B cell (primary cell): Measurements from ENCODE around the gene CAV1.

Source experiments
- EZH2 ChIP-seq: IDR thresholded peaks from 2 replicates; pipeline ENCODE4 v1.6.1; 2012; ENCODE audit warnings: borderline replicate concordance, low read depth, mild to moderate bottlenecking, moderate library complexity, low read length; ENCODE audit not compliant: insufficient read depth, poor library complexity, severe bottlenecking
- TF ChIP-seq, protein P1 (sequence below): fragments of 200-600 bp; IDR thresholded peaks from one replicate; pipeline ENCODE4 v1.8.0; 2022; ENCODE audit warnings: antibody characterized with exemption, mild to moderate bottlenecking

DNA sequence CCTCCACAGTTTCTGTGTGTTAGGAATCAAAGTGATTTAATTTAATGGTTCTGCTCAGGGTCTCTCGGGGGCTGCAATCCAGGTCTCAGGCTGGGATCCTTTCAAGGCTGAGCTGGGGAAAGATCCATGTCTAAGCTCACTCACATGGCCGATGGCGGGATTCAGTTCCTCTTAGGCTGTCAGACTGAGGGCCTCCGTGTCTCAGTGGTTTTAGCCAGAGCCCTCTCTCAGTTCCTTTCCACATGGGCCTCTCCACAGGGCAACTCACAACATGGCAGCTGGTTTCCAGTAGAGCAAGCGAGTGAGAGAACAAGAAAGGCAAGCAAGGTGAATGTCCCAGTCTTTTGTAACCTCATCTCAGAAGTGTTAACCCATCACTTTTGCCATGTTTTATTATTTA lies 26.9 kb downstream of the CAV1 start:
- TF ChIP-seq, protein P1, sequence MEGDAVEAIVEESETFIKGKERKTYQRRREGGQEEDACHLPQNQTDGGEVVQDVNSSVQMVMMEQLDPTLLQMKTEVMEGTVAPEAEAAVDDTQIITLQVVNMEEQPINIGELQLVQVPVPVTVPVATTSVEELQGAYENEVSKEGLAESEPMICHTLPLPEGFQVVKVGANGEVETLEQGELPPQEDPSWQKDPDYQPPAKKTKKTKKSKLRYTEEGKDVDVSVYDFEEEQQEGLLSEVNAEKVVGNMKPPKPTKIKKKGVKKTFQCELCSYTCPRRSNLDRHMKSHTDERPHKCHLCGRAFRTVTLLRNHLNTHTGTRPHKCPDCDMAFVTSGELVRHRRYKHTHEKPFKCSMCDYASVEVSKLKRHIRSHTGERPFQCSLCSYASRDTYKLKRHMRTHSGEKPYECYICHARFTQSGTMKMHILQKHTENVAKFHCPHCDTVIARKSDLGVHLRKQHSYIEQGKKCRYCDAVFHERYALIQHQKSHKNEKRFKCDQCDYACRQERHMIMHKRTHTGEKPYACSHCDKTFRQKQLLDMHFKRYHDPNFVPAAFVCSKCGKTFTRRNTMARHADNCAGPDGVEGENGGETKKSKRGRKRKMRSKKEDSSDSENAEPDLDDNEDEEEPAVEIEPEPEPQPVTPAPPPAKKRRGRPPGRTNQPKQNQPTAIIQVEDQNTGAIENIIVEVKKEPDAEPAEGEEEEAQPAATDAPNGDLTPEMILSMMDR = no peak
- no peak for TF ChIP-seq EZH2
